CD4-positive, alpha-beta T cell treated with Interleukin-1 beta for 1 hour (primary cell): ENCODE data around the gene TEX19.
"Not testable (repeated sequence)": the region's sequence is repeated elsewhere in the genome, so short reads cannot be mapped to it uniquely, and the experiment has no call there.

Experiments used
- DNase-seq, 2 donors: peaks; one replicate each; pipeline ENCODE4 v3.0.0-alpha.2; 2020 to 2022

Gene TEX19

GRCh38 chr17:82377924-82378740, 19.1 kb downstream of the TEX19 start:
- DNase-seq, result no peak

- no peak for DNase-seq
These were observed 19.6 kb downstream of the TEX19 start for GRCh38 chr17:82378741-82379021.

GRCh38 chr17:82380860-82381702, 22.0 kb downstream of the TEX19 start:
- DNase-seq, result no peak

- not testable (repeated sequence) for DNase-seq
These were observed 22.6 kb downstream of the TEX19 start for GRCh38 chr17:82381703-82382009.

GRCh38 chr17:82382220-82382932, 23.3 kb downstream of the TEX19 start:
- not testable (repeated sequence) for DNase-seq

GRCh38 chr17:82382933-82383255, 23.8 kb downstream of the TEX19 start:
- DNase-seq, result no peak

GRCh38 chr17:82383411-82383810, 24.4 kb downstream of the TEX19 start:
- DNase-seq, result no peak

- no peak for DNase-seq
These were observed 25.1 kb downstream of the TEX19 start for GRCh38 chr17:82384051-82384729.

GRCh38 chr17:82384730-82385481, 25.9 kb downstream of the TEX19 start:
- no peak for DNase-seq

- DNase-seq, result no peak
These were observed 26.7 kb downstream of the TEX19 start for GRCh38 chr17:82385559-82386254.

- no peak for DNase-seq
These were observed 27.3 kb downstream of the TEX19 start for GRCh38 chr17:82386255-82386831.

GRCh38 chr17:82386881-82387704, 28.0 kb downstream of the TEX19 start:
- no peak for DNase-seq

GRCh38 chr17:82387705-82388106, 28.7 kb downstream of the TEX19 start:
- DNase-seq, result no peak

GRCh38 chr17:82388223-82388921, 29.3 kb downstream of the TEX19 start:
- no peak for DNase-seq

- DNase-seq, result no peak
These were observed 29.9 kb downstream of the TEX19 start for GRCh38 chr17:82388922-82389283.

- DNase-seq, result no peak
These were observed 30.3 kb downstream of the TEX19 start for GRCh38 chr17:82389379-82389778.

GRCh38 chr17:82390015-82390859, 31.2 kb downstream of the TEX19 start:
- no peak for DNase-seq

- no peak for DNase-seq
These were observed 31.9 kb downstream of the TEX19 start for GRCh38 chr17:82390860-82391435.
